ENCODE results near the gene ZNF57. TPM values are rescaled to one million over a fixed set of nuclear protein-coding genes. Genes with fewer than 3 reads are reported as not detected.

The ZNF57 gene
- total RNA-seq, 1 donor from 2014 or later: 7.2 TPM

DNA sequence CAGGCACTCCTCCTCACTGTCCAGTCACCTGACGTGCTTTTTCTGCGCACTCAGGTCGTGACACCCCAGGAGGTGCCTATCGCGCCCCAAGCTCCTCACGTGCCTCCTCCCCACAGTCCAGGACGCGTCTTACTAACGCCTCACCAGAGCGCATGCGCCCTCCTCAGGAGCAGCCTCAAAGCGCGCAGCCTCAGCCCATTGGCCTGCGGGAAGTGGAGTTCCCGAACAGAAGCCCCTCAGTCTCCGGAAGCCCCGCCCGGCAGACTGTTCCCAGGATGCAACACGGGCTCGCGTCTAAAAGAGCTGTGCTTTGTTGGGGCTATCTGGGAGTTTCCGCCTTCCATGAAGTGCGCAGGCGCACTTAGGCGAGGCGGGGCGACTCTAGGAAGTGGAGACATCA lies 41.9 kb upstream of the ZNF57 start:
- DNase-seq: no peak
- no peak for ATAC-seq
- no peaks in the 10 kb centered on the region for H3K27me3 ChIP-seq
- TF ChIP-seq, protein P1, sequence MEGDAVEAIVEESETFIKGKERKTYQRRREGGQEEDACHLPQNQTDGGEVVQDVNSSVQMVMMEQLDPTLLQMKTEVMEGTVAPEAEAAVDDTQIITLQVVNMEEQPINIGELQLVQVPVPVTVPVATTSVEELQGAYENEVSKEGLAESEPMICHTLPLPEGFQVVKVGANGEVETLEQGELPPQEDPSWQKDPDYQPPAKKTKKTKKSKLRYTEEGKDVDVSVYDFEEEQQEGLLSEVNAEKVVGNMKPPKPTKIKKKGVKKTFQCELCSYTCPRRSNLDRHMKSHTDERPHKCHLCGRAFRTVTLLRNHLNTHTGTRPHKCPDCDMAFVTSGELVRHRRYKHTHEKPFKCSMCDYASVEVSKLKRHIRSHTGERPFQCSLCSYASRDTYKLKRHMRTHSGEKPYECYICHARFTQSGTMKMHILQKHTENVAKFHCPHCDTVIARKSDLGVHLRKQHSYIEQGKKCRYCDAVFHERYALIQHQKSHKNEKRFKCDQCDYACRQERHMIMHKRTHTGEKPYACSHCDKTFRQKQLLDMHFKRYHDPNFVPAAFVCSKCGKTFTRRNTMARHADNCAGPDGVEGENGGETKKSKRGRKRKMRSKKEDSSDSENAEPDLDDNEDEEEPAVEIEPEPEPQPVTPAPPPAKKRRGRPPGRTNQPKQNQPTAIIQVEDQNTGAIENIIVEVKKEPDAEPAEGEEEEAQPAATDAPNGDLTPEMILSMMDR (IDR thresholded peaks at IDR 0.05): no peak
- intact Hi-C loops (cut with DNase I): no loop called here
- peaks cover 7% of the 10 kb centered on the region for H3K36me3 ChIP-seq
- no peak overlapping the region for H3K27ac ChIP-seq
- H3K4me3 ChIP-seq: no peak overlapping the region
- H3K4me1 ChIP-seq: no peaks in the 10 kb centered on the region
- H3K9me3 ChIP-seq: peaks cover 17% of the 10 kb centered on the region

DNA sequence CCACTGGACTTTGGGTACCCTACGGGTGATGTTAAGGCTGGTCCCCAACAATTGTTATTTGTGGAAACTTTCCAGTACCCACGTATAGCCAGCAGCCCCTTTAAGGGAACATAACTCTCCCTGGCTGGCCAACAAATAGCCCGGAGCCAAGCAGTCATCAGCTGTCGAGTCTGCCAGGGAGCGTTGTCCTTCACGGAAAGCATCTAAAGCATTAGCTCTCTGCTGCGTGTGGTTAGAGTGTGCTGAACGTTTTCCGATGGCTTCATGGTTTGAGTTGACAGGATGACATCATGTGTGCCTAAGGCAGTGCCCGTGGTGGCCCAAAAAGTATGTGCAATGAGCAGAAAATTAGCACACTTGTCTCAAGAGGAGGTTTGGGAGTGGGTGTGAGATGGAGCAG lies 36.9 kb upstream of the ZNF57 start:
- no peaks in the 10 kb centered on the region for H3K36me3 ChIP-seq
- TF ChIP-seq, protein P1 (IDR thresholded peaks at IDR 0.05): no peak
- intact Hi-C loops (cut with DNase I): no loop called here
- no peak for DNase-seq
- H3K9me3 ChIP-seq: no peaks in the 10 kb centered on the region
- ATAC-seq: no peak
- H3K27ac ChIP-seq: no peak overlapping the region
- no peaks in the 10 kb centered on the region for H3K4me1 ChIP-seq
- no peak overlapping the region for H3K4me3 ChIP-seq
- H3K27me3 ChIP-seq: no peaks in the 10 kb centered on the region

- Histone ChIP-seq H3K27me3 (no peaks in the 10 kb centered on the region), H3K27ac (no peak overlapping the region), H3K4me3 (no peak overlapping the region), H3K9me3 (no peaks in the 10 kb centered on the region), H3K36me3 (no peaks in the 10 kb centered on the region), H3K4me1 (no peaks in the 10 kb centered on the region)
- TF ChIP-seq, protein P1 (IDR thresholded peaks at IDR 0.05): no peak
- ATAC-seq (no peak), DNase-seq (no peak)
- intact Hi-C loops (cut with DNase I): no loop called here
Observed at GRCh38 chr19:2865334-2866100, 35.2 kb upstream of the ZNF57 start.

DNA sequence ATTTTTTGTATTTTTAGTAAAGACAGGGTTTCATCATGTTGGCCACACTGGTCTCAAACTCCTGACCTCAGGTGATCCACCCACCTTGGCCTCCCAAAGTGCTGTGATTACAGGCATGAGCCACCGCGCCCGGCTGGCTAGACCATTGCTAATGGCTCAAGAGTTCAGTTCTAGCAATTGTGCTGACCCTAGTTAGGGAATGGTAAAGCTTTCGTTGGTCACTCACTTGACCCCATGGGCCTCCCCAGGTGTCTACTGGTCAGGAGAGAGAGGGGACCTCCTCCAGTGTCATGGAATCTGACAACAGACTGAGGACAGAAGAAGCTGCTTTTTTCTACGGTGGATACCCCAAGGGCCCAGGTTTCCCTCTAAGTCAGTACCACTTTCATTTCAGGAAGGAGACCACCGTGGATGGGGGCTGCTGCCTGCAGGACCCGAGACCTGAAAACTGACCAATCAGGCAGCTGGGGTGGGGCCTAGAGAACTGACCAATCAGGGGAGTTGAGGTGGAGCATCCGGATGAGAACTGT lies 34.2 kb upstream of the ZNF57 start:
- Histone ChIP-seq H3K4me3 (no peak overlapping the region), H3K27me3 (no peaks in the 10 kb centered on the region), H3K9me3 (no peaks in the 10 kb centered on the region), H3K36me3 (no peaks in the 10 kb centered on the region), H3K27ac (no peak overlapping the region), H3K4me1 (no peaks in the 10 kb centered on the region)
- TF ChIP-seq, protein P1 (IDR thresholded peaks at IDR 0.05): no peak
- intact Hi-C loops (cut with DNase I): no loop called here
- ATAC-seq (no peak), DNase-seq (no peak)

GRCh38 chr19:2867025-2867991 lies 33.4 kb upstream of the ZNF57 start, which contains the start of gene ZNF556:
ZNF556 (plus strand) TSS chr19:2867335; CDS start chr19:2867422, 87 bp downstream.
- Histone ChIP-seq H3K36me3 (no peaks in the 10 kb centered on the region), H3K27me3 (no peaks in the 10 kb centered on the region), H3K4me1 (no peaks in the 10 kb centered on the region), H3K27ac (no peak within 1 kb of the TSS), H3K4me3 (no peak within 1 kb of the TSS), H3K9me3 (no peaks in the 10 kb centered on the region)
- intact Hi-C loops (cut with DNase I): no loop called here
- TF ChIP-seq, protein P1 (IDR thresholded peaks at IDR 0.05): no peak
- peak; percentile 55 for ATAC-seq
- no peak for DNase-seq

Measured in upper lobe of right lung (tissue), 1 donor.